ENCODE results near the gene TCTN1. TPM values are rescaled to one million over a fixed set of nuclear protein-coding genes. Genes with fewer than 3 reads are reported as not detected.
"Not testable (repeated sequence)": the region's sequence is repeated elsewhere in the genome, so short reads cannot be mapped to it uniquely, and the experiment has no call there.

TCTN1 gene
- total RNA-seq, 4 donors from 2014 or later: 28.5 to 71.2 (median 35.1) TPM

DNA sequence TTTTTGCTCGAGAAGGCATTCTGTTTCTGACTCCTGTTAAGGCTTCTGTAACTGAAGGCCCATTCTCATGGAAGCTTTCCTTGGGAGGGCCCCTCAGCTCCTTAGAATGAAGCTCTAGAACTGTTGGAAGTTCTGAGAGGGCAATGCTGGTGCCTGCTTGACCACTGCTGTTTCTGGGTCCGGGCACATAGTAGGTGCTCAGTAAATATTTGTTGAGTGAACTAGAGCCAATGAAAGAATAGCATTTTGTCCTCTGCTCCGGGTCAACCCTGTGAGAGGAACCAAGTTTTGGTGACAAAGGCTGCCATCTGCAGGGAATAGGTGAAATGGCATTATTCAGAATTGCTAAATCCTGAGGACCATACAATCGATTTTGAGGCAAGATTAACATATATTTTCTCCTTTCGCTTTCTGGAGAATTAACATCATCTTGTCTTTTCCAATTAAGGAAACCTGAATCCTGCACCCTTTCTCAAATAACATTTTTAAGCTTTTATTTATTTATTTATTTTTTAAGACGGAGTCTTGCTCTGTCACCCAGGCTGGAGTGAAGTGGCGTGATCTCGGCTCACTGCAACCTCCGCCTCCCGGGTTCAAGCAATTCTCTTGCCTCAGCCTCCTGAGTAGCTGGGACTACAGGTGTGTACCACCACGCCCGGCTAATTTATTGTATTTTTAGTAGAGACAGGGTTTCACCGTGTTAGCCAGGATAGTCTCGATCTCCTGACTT is 11.7 kb upstream of the TCTN1 start:
- not testable (repeated sequence) for H3K36me3 ChIP-seq, H3K27me3 ChIP-seq, H3K4me3 ChIP-seq, H3K9me3 ChIP-seq, DNase-seq, H3K27ac ChIP-seq, H3K4me1 ChIP-seq
- 48 to 58% methylated on average over 6 to 14 of the region's 14 CpGs for WGBS, 2 donors (ENCODE audit: low coverage in 1 of 2)
- intact Hi-C loops (cut with DNase I; ENCODE audit: low total_unique reads) (loop anchor here (5.0 kb wide), 2 partner anchors 90 to 150 kb away; partner anchors contain the start of gene ARPC3), in situ Hi-C loops (cut with MboI; ENCODE audit: low pct_ligation_motif_present in 1 of 4, low pct_unique_long_range_greater_than_20kb in 1 of 4, low sequenced_read_pairs in 3 of 4) (loop anchor here (5.0 to 25.0 kb wide), 4 partner anchors 87 to 515 kb away; partner anchors contain the start of gene ARPC3 (in 1 of the 4))
- peak; percentile 67 to 85 (median 70) for TF ChIP-seq CTCF (IDR thresholded peaks at IDR 0.05)

GRCh38 chr12:110606253-110606611 is 7.7 kb upstream of the TCTN1 start:
- DNase-seq: no peak
- no peaks in the 10 kb centered on the region for H3K9me3 ChIP-seq
- H3K36me3 ChIP-seq: no peaks in the 10 kb centered on the region
- no peaks in the 10 kb centered on the region for H3K27me3 ChIP-seq
- H3K4me1 ChIP-seq: no peaks in the 10 kb centered on the region
- in situ Hi-C loops (cut with MboI; ENCODE audit: low pct_ligation_motif_present in 1 of 4, low pct_unique_long_range_greater_than_20kb in 1 of 4, low sequenced_read_pairs in 3 of 4): loop anchor here in 2 of 4 donors (10.0 to 25.0 kb wide), 3 partner anchors 91 to 519 kb away; partner anchors contain the start of gene ARPC3 (in 1 of the 2)
- TF ChIP-seq EP300 (IDR thresholded peaks at IDR 0.05; ENCODE audit: low read depth) (no peak), POLR2AphosphoS5 (IDR thresholded peaks at IDR 0.05) (no peak), POLR2A (IDR thresholded peaks at IDR 0.05) (no peak), CTCF (IDR thresholded peaks at IDR 0.05) (no peak)
- 83 to 100% methylated on average over 1 to 8 of the region's 8 CpGs for WGBS, 2 donors (ENCODE audit: low coverage in 1 of 2)
- H3K27ac ChIP-seq: peak overlapping the region; percentile 27 to 64 (median 58)
- H3K4me3 ChIP-seq: peak overlapping the region in 1 of 4 donors; percentile 20
- intact Hi-C loops (cut with DNase I; ENCODE audit: low total_unique reads): no loop called here

DNA sequence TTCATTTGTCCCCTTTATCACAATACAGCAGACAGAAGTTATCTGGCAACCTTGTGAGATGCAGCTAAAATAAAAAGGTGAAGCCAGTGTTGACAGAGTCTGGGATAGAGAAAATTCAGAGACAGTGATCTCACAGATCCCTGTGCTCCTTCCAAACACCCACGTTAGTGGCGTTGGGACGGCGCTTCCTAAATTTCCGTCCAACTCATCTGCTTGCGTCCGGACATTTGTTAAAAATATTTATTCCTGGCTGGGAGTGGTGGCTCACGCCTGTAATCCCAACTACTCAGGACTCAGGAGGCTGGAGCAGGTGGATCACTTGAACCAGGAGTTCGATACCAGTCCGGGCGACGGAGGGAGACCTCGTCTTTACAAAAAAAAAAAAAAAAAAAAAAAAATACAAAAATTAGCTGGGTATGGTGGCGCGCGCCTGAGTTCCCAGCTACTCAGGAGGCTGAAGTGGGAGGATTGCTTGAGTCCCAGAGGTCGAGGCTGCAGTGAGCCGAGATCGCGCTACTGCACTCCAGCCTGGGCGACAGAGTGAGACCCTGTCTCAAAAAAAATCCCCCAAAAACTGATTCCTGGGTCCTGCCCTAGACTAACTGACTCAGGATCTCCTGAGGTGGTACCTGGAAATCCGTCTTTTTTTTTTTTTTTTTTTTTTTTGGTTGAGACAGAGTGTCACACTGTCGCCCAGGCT is 708 bp upstream of the TCTN1 start:
- TF ChIP-seq POLR2A (IDR thresholded peaks at IDR 0.05) (no peak), EP300 (IDR thresholded peaks at IDR 0.05; ENCODE audit: low read depth) (no peak), POLR2AphosphoS5 (IDR thresholded peaks at IDR 0.05) (no peak), CTCF (IDR thresholded peaks at IDR 0.05) (no peak)
- Histone ChIP-seq H3K27ac (peak overlapping the region; percentile 68 to 82 (median 74)), H3K9me3 (no peaks in the 10 kb centered on the region), H3K4me1 (peaks cover 5 to 12% (median 6%) of the 10 kb centered on the region in 4 donors), H3K36me3 (no peaks in the 10 kb centered on the region), H3K27me3 (no peaks in the 10 kb centered on the region), H3K4me3 (peak overlapping the region; percentile 51 to 89 (median 65))
- in situ Hi-C loops (cut with MboI; ENCODE audit: low pct_ligation_motif_present in 1 of 4, low pct_unique_long_range_greater_than_20kb in 1 of 4, low sequenced_read_pairs in 3 of 4): loop anchor here in 2 of 4 donors (10.0 to 25.0 kb wide), 2 partner anchors 222 to 526 kb away; no protein-coding TSS in a partner anchor
- intact Hi-C loops (cut with DNase I; ENCODE audit: low total_unique reads): no loop called here
- WGBS, 2 donors (ENCODE audit: low coverage in 1 of 2): 47 to 69% methylated on average over 9 to 23 of the region's 23 CpGs
- DNase-seq: no peak

- H3K27me3 ChIP-seq: no peaks in the 10 kb centered on the region
- no peak for TF ChIP-seq POLR2A (IDR thresholded peaks at IDR 0.05)
- TF ChIP-seq CTCF (IDR thresholded peaks at IDR 0.05): no peak
- TF ChIP-seq EP300 (IDR thresholded peaks at IDR 0.05; ENCODE audit: low read depth): no peak
- no peak for TF ChIP-seq POLR2AphosphoS5 (IDR thresholded peaks at IDR 0.05)
- in situ Hi-C loops (cut with MboI; ENCODE audit: low pct_ligation_motif_present in 1 of 4, low pct_unique_long_range_greater_than_20kb in 1 of 4, low sequenced_read_pairs in 3 of 4): loop anchor here in 2 of 4 donors (5.0 to 25.0 kb wide), 3 partner anchors 67 to 528 kb away; no protein-coding TSS in a partner anchor
- intact Hi-C loops (cut with DNase I; ENCODE audit: low total_unique reads): no loop called here
- H3K4me1 ChIP-seq: peaks cover 5 to 12% (median 6%) of the 10 kb centered on the region in 4 donors
- no peak overlapping the region for H3K4me3 ChIP-seq
- no peaks in the 10 kb centered on the region for H3K36me3 ChIP-seq
- no peaks in the 10 kb centered on the region for H3K9me3 ChIP-seq
- DNase-seq: no peak
- 82 to 83% methylated on average over 6 to 8 of the region's 8 CpGs for WGBS, 2 donors (ENCODE audit: low coverage in 1 of 2)
- no peak overlapping the region for H3K27ac ChIP-seq
Observed at GRCh38 chr12:110615171-110615570, 1.2 kb downstream of the TCTN1 start.
